GM19452 (cell line): ENCODE results near the gene ANKRD63.

Source experiments
- ATAC-seq: cut with Tn5 transposase; IDR thresholded peaks from one replicate; pipeline ENCODE4 v1.9.1; 2021; ENCODE audit not compliant: unreplicated experiment

ANKRD63 gene

GRCh38 chr15:40263024-40263754, 19.7 kb downstream of the ANKRD63 start:
- no peak for ATAC-seq

GRCh38 chr15:40259021-40259420, 23.8 kb downstream of the ANKRD63 start:
- no peak for ATAC-seq

GRCh38 chr15:40258544-40258943, 24.3 kb downstream of the ANKRD63 start:
- no peak for ATAC-seq

GRCh38 chr15:40257656-40258450, 25.0 kb downstream of the ANKRD63 start:
- no peak for ATAC-seq

- ATAC-seq = no peak
Observed at GRCh38 chr15:40256638-40257235, 26.1 kb downstream of the ANKRD63 start.

GRCh38 chr15:40255033-40255432, 27.8 kb downstream of the ANKRD63 start:
- ATAC-seq = no peak

GRCh38 chr15:40254452-40254851, 28.4 kb downstream of the ANKRD63 start:
- ATAC-seq = no peak

GRCh38 chr15:40253167-40253790, 29.6 kb downstream of the ANKRD63 start:
- no peak for ATAC-seq

GRCh38 chr15:40252438-40253166, 30.3 kb downstream of the ANKRD63 start:
- no peak for ATAC-seq

GRCh38 chr15:40252141-40252437, 30.8 kb downstream of the ANKRD63 start:
- no peak for ATAC-seq

GRCh38 chr15:40251486-40252140, 31.3 kb downstream of the ANKRD63 start:
- ATAC-seq = no peak

GRCh38 chr15:40250771-40251483, 31.9 kb downstream of the ANKRD63 start:
- ATAC-seq = no peak

- no peak for ATAC-seq
Observed at GRCh38 chr15:40250304-40250656, 32.6 kb downstream of the ANKRD63 start.

GRCh38 chr15:40249477-40250303, 33.2 kb downstream of the ANKRD63 start:
- no peak for ATAC-seq

GRCh38 chr15:40248006-40248783, 34.7 kb downstream of the ANKRD63 start:
- ATAC-seq = no peak

GRCh38 chr15:40247406-40247971, 35.4 kb downstream of the ANKRD63 start:
- no peak for ATAC-seq

GRCh38 chr15:40246496-40247280, 36.2 kb downstream of the ANKRD63 start:
- ATAC-seq = no peak
